CD4-positive, alpha-beta T cell treated with Interleukin-12 subunit alpha and Interleukin-12 subunit beta, for 1 hour (primary cell): ENCODE data around the gene SEC14L6.

Source experiments
- DNase-seq: peaks from one replicate; pipeline ENCODE4 v3.0.0-alpha.2; 2020

Gene SEC14L6

DNA sequence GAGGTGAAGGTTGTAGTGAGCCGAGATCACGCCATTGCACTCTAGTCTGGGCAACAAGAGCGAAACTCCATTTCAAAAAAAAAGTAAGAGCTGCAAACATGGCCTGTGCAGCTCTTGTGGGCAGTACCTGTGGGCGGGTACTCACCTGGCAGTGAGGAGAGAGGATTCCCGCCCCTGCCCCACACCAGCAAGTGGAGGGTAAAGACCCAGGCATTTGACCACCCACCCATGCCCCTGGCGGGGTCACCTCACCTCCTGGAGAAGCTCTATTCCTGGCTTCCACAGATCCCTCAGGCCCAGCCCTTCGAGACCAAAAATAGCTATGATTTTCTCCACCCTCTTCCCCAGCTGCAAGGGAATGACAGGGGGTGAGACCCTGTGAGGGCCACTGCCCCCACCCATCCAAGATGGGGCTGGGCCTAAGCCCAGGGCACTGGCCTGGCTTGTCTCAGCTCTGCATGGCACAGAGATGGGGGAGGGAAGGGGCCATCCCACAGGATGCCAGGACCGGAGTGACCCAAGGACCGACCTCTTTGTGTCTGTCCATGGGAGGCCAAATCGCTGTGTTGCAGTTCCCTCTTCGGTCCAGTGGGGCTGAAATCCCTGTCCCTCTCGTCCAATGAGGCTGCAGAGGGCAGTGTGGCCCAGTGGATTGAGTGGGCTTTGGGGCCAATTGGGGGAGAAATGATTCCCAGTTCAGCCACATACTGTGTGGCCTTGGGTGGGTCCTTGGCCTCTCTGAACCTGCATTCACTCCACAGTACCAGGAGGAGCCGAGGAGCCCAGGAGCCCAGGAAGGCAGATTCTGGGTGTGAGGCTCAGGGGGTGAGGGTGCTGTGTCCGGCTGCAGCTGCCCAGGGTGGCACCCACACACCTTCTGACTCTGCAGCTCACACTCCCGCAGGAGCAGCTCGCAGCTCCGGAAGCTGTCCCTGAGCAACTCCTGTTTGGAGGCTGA, 14.6 kb downstream of the SEC14L6 start:
- no peak for DNase-seq

GRCh38 chr22:30526656-30527055, 19.9 kb downstream of the SEC14L6 start:
- no peak for DNase-seq

GRCh38 chr22:30523646-30524489, 22.7 kb downstream of the SEC14L6 start:
- no peak for DNase-seq

- no peak for DNase-seq
These were observed 25.0 kb downstream of the SEC14L6 start for GRCh38 chr22:30521368-30522156.

DNA sequence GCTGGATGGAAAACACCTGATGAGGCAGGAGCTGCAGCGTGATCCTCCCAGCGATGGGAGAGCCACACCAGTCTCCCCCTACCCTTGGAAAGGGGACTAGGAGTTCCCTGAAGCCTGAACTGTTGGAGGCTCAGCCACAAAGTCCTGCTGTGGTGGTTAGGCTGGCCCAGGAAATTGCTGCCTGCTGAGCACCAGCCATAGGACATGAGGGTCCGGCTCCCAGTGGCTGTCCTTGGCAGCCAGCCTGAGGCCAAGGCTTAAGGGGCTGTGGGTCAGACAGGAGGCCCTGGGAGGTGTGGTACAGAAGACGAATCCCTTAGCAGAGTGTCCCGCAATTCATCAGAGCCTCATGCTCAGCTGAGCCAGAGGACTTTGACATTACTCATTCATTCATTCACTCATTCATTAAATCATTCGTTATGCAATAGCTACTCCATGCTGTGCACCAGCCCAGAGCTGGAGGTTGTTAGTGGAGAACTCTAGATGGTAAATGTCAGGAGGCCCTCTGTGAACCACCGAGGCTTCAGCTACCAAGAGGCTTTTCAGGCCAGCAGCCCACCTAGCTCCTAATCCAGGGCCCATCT, 26.6 kb downstream of the SEC14L6 start:
- DNase-seq, result no peak

DNA sequence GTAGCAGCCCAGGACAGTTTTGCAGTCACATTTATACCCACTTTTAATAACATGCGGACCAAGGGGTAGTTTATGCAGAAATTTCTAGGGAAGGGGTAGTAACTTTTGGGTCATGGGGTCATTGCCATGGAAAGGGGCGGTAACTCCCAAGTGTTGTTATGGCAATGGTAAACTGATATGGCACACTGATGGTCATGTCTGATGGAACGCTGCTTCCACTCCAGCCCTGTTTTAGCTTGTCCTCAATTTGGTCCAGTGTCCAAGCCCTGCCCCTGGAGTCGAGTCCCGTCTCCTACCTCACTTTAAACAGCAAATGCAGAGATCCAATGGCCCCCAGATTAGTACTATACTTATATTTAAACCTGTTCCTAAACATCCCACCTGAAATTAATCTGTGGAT, 29.8 kb downstream of the SEC14L6 start:
- DNase-seq, result no peak

- DNase-seq, result no peak
These were observed 30.3 kb downstream of the SEC14L6 start for GRCh38 chr22:30516273-30516672.

- DNase-seq, result no peak
These were observed 32.3 kb downstream of the SEC14L6 start for GRCh38 chr22:30514252-30514651.

DNA sequence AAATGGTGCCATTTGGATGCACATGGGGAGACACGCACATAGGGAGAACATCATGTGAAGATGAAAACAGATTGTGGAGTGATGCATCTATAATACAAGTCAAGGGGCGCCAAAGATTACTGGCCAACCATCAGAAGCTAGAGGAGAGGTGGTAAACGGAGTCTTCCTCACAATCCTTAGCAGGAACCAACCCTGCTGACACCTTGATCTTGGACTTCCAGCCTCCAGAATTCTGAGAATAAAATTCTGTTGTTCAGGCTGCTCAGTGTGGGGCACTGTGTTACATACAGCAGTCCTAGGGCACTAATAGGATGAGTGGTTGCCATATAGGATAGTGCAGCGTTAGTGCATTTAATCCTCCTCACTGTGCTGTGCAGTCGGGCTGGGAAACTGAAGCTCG, 33.1 kb downstream of the SEC14L6 start:
- no peak for DNase-seq

- DNase-seq, result no peak
These were observed 34.6 kb downstream of the SEC14L6 start for GRCh38 chr22:30511911-30512310.

- DNase-seq, result no peak
These were observed 35.4 kb downstream of the SEC14L6 start for GRCh38 chr22:30511109-30511508.

- no peak for DNase-seq
These were observed 38.3 kb downstream of the SEC14L6 start for GRCh38 chr22:30508216-30508615.

GRCh38 chr22:30507670-30508069, 38.9 kb downstream of the SEC14L6 start:
- DNase-seq, result no peak

- DNase-seq, result no peak
These were observed 40.0 kb downstream of the SEC14L6 start for GRCh38 chr22:30506507-30506968.

GRCh38 chr22:30503551-30503950, 43.0 kb downstream of the SEC14L6 start:
- DNase-seq, result no peak

DNA sequence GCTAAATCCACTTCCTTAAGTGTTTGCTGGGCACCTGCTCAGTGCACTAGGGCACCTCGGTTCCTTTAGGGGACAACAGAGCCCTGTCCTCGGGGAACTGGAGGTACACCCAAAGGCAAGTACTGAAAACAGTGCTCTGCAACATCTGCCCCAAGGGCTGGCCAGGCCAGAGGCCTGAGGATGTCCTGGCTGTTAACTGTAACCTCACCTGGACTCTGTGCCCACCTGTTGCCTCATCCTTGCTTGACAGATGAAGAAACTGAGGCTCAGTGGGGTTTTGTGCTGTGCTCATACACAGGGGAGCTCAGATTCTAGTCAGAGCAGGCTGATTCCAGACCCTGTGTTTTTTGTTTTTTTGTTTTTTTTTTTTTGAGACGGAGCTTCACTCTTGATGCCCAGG, 43.6 kb downstream of the SEC14L6 start:
- DNase-seq, result no peak

DNA sequence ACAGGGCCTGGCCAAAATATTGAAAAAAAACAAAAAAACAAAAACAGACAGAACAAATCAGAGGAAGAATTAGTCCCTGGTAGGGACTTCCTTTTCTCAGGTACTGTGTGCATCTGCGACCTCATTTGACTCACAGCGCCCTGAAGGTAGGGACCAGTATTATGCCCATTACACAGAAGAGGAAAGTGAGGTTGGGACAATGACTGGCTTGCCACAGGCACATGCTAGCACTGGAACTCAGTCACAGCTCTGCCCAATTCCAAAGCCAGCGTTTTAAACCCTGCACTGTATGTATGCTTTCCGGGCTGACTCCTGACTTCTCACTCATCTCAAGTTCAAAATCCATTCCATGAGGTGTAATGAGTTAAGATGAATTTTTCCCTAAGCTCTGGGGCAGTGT, 44.4 kb downstream of the SEC14L6 start:
- DNase-seq, result no peak

DNA sequence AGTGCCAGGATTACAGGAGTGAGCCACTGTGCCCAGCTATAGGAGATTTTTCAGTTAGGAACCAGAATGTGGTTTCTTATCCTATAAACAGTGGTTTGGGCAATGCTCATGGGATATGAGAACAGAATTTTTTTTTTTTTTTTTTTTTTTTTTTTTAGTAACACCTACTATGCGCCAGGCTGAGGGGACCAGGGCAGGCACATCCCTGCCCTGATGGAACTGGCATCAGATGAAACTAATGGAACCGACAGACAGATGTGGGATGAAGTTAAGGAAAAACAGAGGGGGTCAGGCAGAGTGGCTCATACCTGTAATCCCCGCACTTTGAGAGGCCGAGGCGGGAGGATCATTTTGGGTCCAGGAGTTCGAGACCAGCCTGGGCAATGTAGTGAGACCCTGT, 45.9 kb downstream of the SEC14L6 start:
- no peak for DNase-seq

DNA sequence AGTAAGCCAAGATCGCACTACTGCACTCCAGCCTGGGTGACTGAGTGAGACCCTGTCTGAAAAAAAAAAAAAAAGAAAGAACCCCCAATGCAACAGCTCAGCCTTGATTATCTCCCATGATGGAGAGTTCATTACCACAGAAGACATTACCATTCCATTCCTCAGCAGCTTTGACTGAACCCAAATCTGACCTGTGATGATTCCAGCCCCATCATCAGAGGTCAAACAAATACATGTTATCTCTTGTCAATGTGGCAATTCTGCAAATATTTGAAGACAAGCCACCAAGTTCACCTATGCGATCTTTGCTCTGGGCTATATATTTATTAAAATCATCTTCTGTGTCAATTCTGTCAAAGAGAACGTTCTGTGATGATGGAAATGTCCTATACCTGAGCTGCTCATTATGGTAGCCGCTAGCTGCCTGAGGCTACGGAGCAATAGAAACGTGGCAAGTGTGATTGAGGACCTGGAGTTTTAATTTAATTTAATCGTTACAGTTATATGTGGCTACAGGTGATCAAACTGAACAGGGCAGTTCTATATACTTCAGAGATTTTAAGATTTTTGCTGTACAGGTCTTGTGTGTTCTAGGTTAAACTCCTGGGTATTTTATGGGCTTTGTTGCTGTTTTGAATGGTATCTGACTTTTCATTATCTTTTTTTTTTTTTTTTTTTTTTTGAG, 48.9 kb downstream of the SEC14L6 start:
- DNase-seq, result no peak

- DNase-seq, result no peak
These were observed 51.3 kb downstream of the SEC14L6 start for GRCh38 chr22:30495041-30495784.

DNA sequence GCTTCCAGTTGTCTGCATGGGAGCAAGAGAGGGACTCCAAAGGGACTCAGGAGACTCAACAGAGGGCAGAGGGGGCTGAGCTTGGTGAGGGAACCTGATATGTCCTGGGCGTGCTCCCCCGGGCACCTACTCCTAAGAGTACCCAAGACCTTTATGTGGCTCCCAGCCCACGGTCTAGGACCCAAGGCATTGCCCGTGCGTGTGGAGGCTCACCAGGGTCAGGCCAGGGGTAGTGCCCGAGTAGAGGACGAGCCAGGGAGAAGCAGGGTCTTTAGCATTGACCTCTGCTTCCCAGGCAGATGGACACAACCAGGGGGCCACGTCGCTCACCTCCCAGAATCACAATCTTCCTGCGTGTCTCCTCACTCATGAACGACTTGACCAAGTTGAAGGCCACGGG, 54.4 kb downstream of the SEC14L6 start:
- no peak for DNase-seq
